ENCODE results near the gene STK24. TPM values are rescaled to one million over a fixed set of nuclear protein-coding genes. Genes with fewer than 3 reads are reported as not detected.

The STK24 gene
- total and polyA plus RNA-seq, 10 of the 15 experiments (the other 5 are each of a cell fraction or from before 2014, with no cell fraction given), result 7.5 to 115 (median 52.9) TPM

GRCh38 chr13:98506322-98506721, 70.6 kb downstream of the STK24 start (continued):
- TF ChIP-seq STAT3 (IDR thresholded peaks at IDR 0.05; ENCODE audit: low read depth, low read length), result no peak

- intact Hi-C loops (cut with micrococcal nuclease; ENCODE audit: unreplicated experiment), result no loop called here
- DNase-seq (ENCODE audit: low read depth, low spot score), result no peak
- Histone ChIP-seq H3K27me3 (replicated peaks in 1 of 2; ENCODE audit: control insufficient read depth in 2 of 2, insufficient read depth in 2 of 2, low read length in 1 of 2) (no peaks in the 10 kb centered on the region), H3K9me3 (replicated peaks; ENCODE audit: control insufficient read depth, insufficient read depth, low read length) (no peaks in the 10 kb centered on the region), H3K4me2 (ENCODE audit: control insufficient read depth, insufficient read depth) (peak overlapping the region; percentile 74), H3K4me3 (no peak overlapping the region), H3K36me3 (ENCODE audit: control insufficient read depth in 2 of 2, insufficient read depth in 2 of 2, low read length in 1 of 2) (peaks cover 2% of the 10 kb centered on the region in 2 experiments; a peak in 1 of 4 replicates), H3K4me1 (ENCODE audit: control insufficient read depth, insufficient read depth, low read length) (peaks cover 74% of the 10 kb centered on the region), H2AFZ (ENCODE audit: control insufficient read depth, low read depth, low read length) (no peak overlapping the region), H3K9ac (ENCODE audit: control insufficient read depth, insufficient read depth, low read length) (no peak overlapping the region), H4K20me1 (ENCODE audit: control insufficient read depth, insufficient read depth) (peaks cover 7% of the 10 kb centered on the region; the same call in 1 of the 2 replicates), H3K79me2 (ENCODE audit: control insufficient read depth, insufficient read depth, low read length) (peaks cover 88% of the 10 kb centered on the region), H3K27ac (ENCODE audit: control insufficient read depth, insufficient read depth) (no peak overlapping the region)
- no peak for FAIRE-seq
- CTCF ChIA-PET, result interaction anchor here (1.5 to 4.2 kb wide), 7 partner anchors 10 to 148 kb away, joined by 3 to 21 read pairs (median 8); no protein-coding TSS in a partner anchor
- POLR2A ChIA-PET, result interaction anchor here (0.8 to 3.4 kb wide), 10 partner anchors 11 to 1072 kb away, joined by 3 to 25 read pairs (median 4); partner anchors contain the start of gene RAP2A
- TF ChIP-seq MAX (IDR thresholded peaks at IDR 0.05; ENCODE audit: low read depth, low read length) (no peak), KAT2A (conservative IDR thresholded peaks at IDR 0.05; ENCODE audit: control insufficient read depth, low read depth, low read length) (no peak), POLR2A (IDR thresholded peaks at IDR 0.05; ENCODE audit: low read depth, low read length) (no peak), SMARCA5 (IDR thresholded peaks at IDR 0.05) (no peak), RAD21 (IDR thresholded peaks at IDR 0.05; ENCODE audit: insufficient read depth, low read depth, low read length) (no peak), HDAC6 (IDR thresholded peaks at IDR 0.05; ENCODE audit: unreplicated experiment) (no peak), ATF3 (IDR thresholded peaks at IDR 0.05; ENCODE audit: borderline replicate concordance, extremely low read depth, low read depth, low read length) (no peak)
- RAD21 ChIA-PET (ENCODE audit: unreplicated experiment), result interaction anchor here (1.1 to 4.0 kb wide), 9 partner anchors 11 to 148 kb away, joined by 3 to 37 read pairs (median 9); no protein-coding TSS in a partner anchor
- in situ Hi-C loops (cut with MboI), result no loop called here
- BruUV-seq (replicated peaks), result no TSS peak
- SMC1A ChIA-PET (ENCODE audit: uncharacterized antibody, unreplicated experiment), result interaction anchor here (1.0 to 6.3 kb wide), 10 partner anchors 10 to 67 kb away, joined by 3 to 50 read pairs (median 11); no protein-coding TSS in a partner anchor
- ATAC-seq, result no peak
- WGBS (ENCODE audit: insufficient coverage, insufficient replicate concordance, low lambda C conversion rate, missing lambda C conversion rate), result 66% methylated on average over 2 of the region's 2 CpGs
Measured at GRCh38 chr13:98505217-98505616, 71.7 kb downstream of the STK24 start.
